HEK293T (cell line): Measurements from ENCODE around the gene FKBP9.

Source experiments
- CTCF ChIA-PET: fragments of 350-600 bp; formaldehyde crosslinking; extraction: SDS; loops from one replicate; lab custom pipeline; 2021; ENCODE audit warnings: antibody characterized with exemption, inconsistent platforms; lab: Yijun Ruan, JAX
- POLR2A ChIA-PET: fragments of 350-600 bp; formaldehyde crosslinking; extraction: SDS; loops from one replicate; lab custom pipeline; 2020; ENCODE audit warnings: antibody characterized with exemption, inconsistent platforms; lab: Yijun Ruan, JAX
- DNase-seq: peaks from one replicate; pipeline ENCODE4 v3.0.0; 2012; ENCODE audit warnings: mixed read lengths; ENCODE audit errors: extremely low spot score
- ARNT ChIP-seq: fragments of 450-650 bp; IDR thresholded peaks from 2 replicates; pipeline ENCODE4 v1.6.1; 2017; ENCODE audit warnings: mild to moderate bottlenecking
- BHLHE40 ChIP-seq: fragments of 450-650 bp; IDR thresholded peaks from 2 replicates; pipeline ENCODE4 v1.6.1; 2016; ENCODE audit warnings: mild to moderate bottlenecking, moderate library complexity, borderline replicate concordance
- CTBP1 ChIP-seq: fragments of 450-650 bp; IDR thresholded peaks from 2 replicates; pipeline ENCODE4 v1.6.1; 2016; ENCODE audit warnings: borderline replicate concordance
- ELF4 ChIP-seq: fragments of 450-650 bp; IDR thresholded peaks from 2 replicates; pipeline ENCODE4 v1.6.1; 2017; ENCODE audit warnings: antibody characterized with exemption
- FOXA1 ChIP-seq: fragments of 450-650 bp; IDR thresholded peaks from 2 replicates; pipeline ENCODE4 v1.6.1; 2016; ENCODE audit warnings: mild to moderate bottlenecking
- FOXK2 ChIP-seq: fragments of 450-650 bp; IDR thresholded peaks from 2 replicates; pipeline ENCODE4 v1.6.1; 2016; ENCODE audit warnings: mild to moderate bottlenecking
- FOXM1 ChIP-seq: fragments of 450-650 bp; IDR thresholded peaks from 2 replicates; pipeline ENCODE4 v1.6.1; 2017; ENCODE audit warnings: mild to moderate bottlenecking, borderline replicate concordance
- HDGF ChIP-seq: fragments of 450-650 bp; IDR thresholded peaks from 2 replicates; pipeline ENCODE4 v1.6.1; 2017; ENCODE audit warnings: antibody characterized with exemption, borderline replicate concordance
- L3MBTL2 ChIP-seq: fragments of 450-650 bp; conservative IDR thresholded peaks from 2 replicates; pipeline ENCODE4 v1.6.1; 2016; ENCODE audit warnings: mild to moderate bottlenecking
- LEF1 ChIP-seq: fragments of 450-650 bp; IDR thresholded peaks from 2 replicates; pipeline ENCODE4 v1.6.1; 2017; ENCODE audit warnings: mild to moderate bottlenecking, borderline replicate concordance
- NFRKB ChIP-seq: fragments of 450-650 bp; IDR thresholded peaks from 2 replicates; pipeline ENCODE4 v1.6.1; 2016; ENCODE audit warnings: mild to moderate bottlenecking, moderate library complexity
- PKNOX1 ChIP-seq: fragments of 450-650 bp; IDR thresholded peaks from 2 replicates; pipeline ENCODE4 v1.6.1; 2016
- SP1 ChIP-seq: fragments of 450-650 bp; IDR thresholded peaks from 2 replicates; pipeline ENCODE4 v1.6.1; 2017
- SUZ12 ChIP-seq: fragments of 450-650 bp; IDR thresholded peaks from 2 replicates; pipeline ENCODE4 v1.6.1; 2016; ENCODE audit warnings: mild to moderate bottlenecking
- TARDBP ChIP-seq: fragments of 450-650 bp; IDR thresholded peaks from 2 replicates; pipeline ENCODE4 v1.6.1; 2016
- ZNF384 ChIP-seq: fragments of 450-650 bp; IDR thresholded peaks from 2 replicates; pipeline ENCODE4 v1.6.1; 2016

The FKBP9 gene

GRCh38 chr7:33039903-33040292 lies 82.7 kb downstream of the FKBP9 start:
- CTCF ChIA-PET = interaction anchor here (0.6 kb wide), 1 partner anchor 182 kb away, joined by 3 read pairs; no protein-coding TSS in a partner anchor
- DNase-seq = no peak
- TF ChIP-seq FOXA1 = no peak
- TF ChIP-seq BHLHE40 = no peak
- no peak for TF ChIP-seq ARNT
- TF ChIP-seq L3MBTL2 = no peak
- POLR2A ChIA-PET = no interaction called here

GRCh38 chr7:33040803-33041516 lies 83.7 kb downstream of the FKBP9 start:
- ChIA-PET CTCF (no interaction called here), POLR2A (interaction anchor here (0.9 kb wide), 1 partner anchor 21 kb away, joined by 4 read pairs; the partner anchor contains the start of gene NT5C3A)
- peak; percentile 8 for DNase-seq
- TF ChIP-seq ELF4 = no peak
- TF ChIP-seq PKNOX1 = no peak

GRCh38 chr7:33041631-33042428 lies 84.6 kb downstream of the FKBP9 start:
- ChIA-PET POLR2A (no interaction called here), CTCF (no interaction called here)
- no peak for TF ChIP-seq ARNT
- TF ChIP-seq SUZ12 = no peak
- no peak for TF ChIP-seq FOXM1
- TF ChIP-seq CTBP1 = no peak
- TF ChIP-seq L3MBTL2 = no peak
- TF ChIP-seq HDGF = no peak
- no peak for TF ChIP-seq TARDBP
- no peak for TF ChIP-seq FOXK2
- TF ChIP-seq PKNOX1 = no peak
- TF ChIP-seq ZNF384 = no peak
- TF ChIP-seq LEF1 = no peak
- no peak for TF ChIP-seq ELF4
- TF ChIP-seq BHLHE40 = no peak
- no peak for TF ChIP-seq NFRKB
- TF ChIP-seq FOXA1 = no peak
- TF ChIP-seq SP1 = no peak
- no peak for DNase-seq

GRCh38 chr7:33043501-33044400 lies 86.5 kb downstream of the FKBP9 start:
- peak; percentile 8 for DNase-seq
- POLR2A ChIA-PET = interaction anchor here (0.7 kb wide), 1 partner anchor 19 kb away, joined by 4 read pairs; the partner anchor contains the start of gene NT5C3A
- CTCF ChIA-PET = no interaction called here
- TF ChIP-seq ZNF384 = no peak
- TF ChIP-seq HDGF = no peak
- TF ChIP-seq LEF1 = no peak
- no peak for TF ChIP-seq FOXM1
- no peak for TF ChIP-seq CTBP1
- TF ChIP-seq BHLHE40 = no peak
- no peak for TF ChIP-seq ARNT
- TF ChIP-seq NFRKB = no peak
- TF ChIP-seq FOXK2 = no peak

GRCh38 chr7:33044401-33044718 lies 87.1 kb downstream of the FKBP9 start:
- peak; percentile 7 for DNase-seq
- POLR2A ChIA-PET = no interaction called here
- TF ChIP-seq NFRKB = no peak
- TF ChIP-seq SUZ12 = no peak
- TF ChIP-seq SP1 = no peak
- no peak for TF ChIP-seq HDGF
- no peak for TF ChIP-seq LEF1
- TF ChIP-seq FOXK2 = no peak
- no peak for TF ChIP-seq ELF4
- TF ChIP-seq CTBP1 = no peak
- no peak for TF ChIP-seq FOXM1
- no peak for TF ChIP-seq L3MBTL2
- no peak for TF ChIP-seq TARDBP
- TF ChIP-seq PKNOX1 = no peak
- no peak for TF ChIP-seq ZNF384
- TF ChIP-seq FOXA1 = no peak
- TF ChIP-seq ARNT = no peak
- no peak for TF ChIP-seq BHLHE40
- CTCF ChIA-PET = no interaction called here
